GM21447 (cell line): ENCODE data around the gene HECW1.
A peak's percentile ranks its signal among the peaks of the same experiment; 100 is the strongest.
"Not testable (repeated sequence)": the region's sequence is repeated elsewhere in the genome, so short reads cannot be mapped to it uniquely, and the experiment has no call there.

ENCODE experiments used
- ATAC-seq: cut with Tn5 transposase; IDR thresholded peaks from one replicate; pipeline ENCODE4 v1.9.1; 2021; ENCODE audit not compliant: unreplicated experiment

The HECW1 gene

GRCh38 chr7:43590862-43591557 lies 478.6 kb downstream of the HECW1 start:
- peak; percentile 65 for ATAC-seq

GRCh38 chr7:43591558-43592180 lies 479.2 kb downstream of the HECW1 start:
- ATAC-seq = peak; percentile 35

- no peak for ATAC-seq
These were observed 479.9 kb downstream of the HECW1 start for GRCh38 chr7:43592326-43592725.

DNA sequence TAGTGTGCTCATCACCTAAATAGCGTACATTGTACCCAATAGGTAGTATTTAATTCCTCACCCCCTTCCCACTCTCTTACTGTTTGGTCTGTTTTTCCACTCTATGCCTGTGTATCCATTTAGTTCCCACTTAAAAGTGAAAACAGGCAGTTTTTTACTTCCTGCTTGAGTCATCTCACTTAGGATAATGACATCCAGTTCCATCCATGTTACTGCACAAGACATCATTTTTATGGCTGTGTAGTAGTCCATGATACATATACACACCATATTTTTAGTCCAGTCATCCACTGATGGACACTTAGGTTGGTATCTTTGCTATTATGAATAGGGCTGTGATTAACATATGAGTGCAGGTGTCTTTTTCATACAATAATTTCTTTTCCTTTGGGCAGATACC lies 480.6 kb downstream of the HECW1 start:
- no peak for ATAC-seq

DNA sequence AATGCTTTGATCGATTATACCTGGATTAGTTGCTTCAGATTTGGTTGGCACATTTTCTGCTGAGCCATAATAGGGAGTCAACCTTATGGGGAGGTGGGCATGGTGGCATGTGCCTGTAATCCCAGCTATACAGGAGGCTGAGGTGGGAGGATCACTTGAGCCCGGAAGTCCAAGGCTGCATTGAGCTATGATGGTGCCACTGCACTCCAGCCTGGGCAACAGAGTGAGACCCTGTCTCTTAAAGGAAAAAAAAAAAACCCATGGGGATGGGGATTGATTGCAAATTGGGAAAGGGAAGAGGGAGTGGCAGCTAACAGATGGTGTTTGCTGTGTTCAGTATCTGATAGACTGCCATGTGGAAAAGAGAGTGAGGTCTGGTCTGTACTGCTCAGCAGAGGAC lies 481.6 kb downstream of the HECW1 start:
- no peak for ATAC-seq

GRCh38 chr7:43596426-43596825 lies 484.0 kb downstream of the HECW1 start:
- ATAC-seq = not testable (repeated sequence)

DNA sequence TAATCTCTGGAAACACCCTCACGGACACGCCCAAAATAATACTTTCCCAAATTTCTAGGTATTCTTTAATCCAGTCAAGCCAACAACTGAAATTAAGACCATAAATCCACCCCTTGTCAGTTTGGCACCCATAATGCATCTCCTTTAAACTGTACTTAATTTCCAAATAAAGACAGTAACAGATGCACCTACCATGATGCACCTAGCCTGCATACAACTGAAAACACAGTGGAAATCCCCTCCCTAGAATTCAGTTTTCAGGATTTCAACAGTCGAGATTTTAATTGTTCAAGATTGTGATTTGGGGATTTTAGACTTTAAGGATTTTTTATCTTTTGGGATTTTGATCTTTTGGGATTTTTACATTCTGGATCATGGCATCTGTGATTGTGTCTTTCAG lies 487.6 kb downstream of the HECW1 start:
- ATAC-seq = no peak

DNA sequence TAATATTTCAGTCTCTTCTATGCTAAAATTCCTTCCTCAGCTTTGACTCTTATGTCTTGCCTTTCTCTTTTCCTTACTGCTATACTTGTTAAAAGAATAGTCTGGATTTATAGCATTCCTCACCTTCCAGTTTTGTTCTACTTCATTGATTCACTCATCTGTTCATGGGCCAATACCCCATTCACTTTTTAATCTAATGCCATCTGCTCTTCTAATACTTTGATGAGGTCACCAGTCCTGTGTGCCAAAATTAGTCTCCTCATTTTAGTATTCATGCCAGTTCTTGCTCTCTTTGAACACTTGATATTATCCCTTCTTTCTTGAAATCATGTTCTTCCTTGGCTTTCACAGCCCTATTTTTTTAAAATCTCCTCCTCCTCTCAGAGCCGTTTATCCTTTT lies 489.8 kb downstream of the HECW1 start:
- ATAC-seq = no peak

GRCh38 chr7:43604251-43604650 lies 491.8 kb downstream of the HECW1 start:
- ATAC-seq = no peak

DNA sequence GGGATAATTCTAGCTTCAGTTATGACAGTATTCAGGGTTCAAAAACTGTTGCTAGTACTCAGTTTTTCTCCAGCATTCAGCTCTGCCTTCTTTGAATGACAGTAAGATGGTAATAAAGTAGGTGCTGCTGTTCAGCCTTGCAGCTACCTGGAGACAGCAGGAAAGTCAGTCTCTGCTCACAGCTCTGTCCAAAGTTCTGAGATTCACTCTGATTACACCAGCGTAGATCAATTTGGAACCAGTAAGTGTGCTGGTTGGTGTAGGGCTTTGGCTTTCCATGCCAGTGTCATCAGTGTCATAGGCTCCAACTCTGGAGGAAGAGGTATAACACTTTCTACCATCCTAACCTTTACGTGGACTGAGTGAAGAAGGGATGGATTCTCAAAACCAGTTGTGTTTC lies 496.6 kb downstream of the HECW1 start:
- ATAC-seq = no peak

DNA sequence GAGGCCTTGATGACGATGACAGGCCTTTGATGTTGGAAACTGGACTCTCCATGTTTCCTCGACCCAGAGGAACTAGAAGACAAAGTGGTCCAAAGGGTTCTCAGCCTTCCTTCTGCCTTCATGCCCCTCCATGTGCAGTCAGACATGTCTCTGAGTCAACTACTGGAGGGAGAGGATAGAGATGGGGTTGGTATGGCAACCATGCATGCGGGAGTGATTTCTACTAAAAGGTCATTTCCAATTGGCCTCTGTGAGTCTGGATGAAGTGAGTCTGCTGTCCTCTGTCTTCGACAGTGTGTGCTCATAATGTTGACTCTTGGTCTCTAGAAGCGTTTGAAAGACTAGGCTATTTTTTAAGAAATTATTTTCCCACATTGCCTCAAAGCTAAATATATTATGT lies 499.7 kb downstream of the HECW1 start:
- ATAC-seq = no peak

DNA sequence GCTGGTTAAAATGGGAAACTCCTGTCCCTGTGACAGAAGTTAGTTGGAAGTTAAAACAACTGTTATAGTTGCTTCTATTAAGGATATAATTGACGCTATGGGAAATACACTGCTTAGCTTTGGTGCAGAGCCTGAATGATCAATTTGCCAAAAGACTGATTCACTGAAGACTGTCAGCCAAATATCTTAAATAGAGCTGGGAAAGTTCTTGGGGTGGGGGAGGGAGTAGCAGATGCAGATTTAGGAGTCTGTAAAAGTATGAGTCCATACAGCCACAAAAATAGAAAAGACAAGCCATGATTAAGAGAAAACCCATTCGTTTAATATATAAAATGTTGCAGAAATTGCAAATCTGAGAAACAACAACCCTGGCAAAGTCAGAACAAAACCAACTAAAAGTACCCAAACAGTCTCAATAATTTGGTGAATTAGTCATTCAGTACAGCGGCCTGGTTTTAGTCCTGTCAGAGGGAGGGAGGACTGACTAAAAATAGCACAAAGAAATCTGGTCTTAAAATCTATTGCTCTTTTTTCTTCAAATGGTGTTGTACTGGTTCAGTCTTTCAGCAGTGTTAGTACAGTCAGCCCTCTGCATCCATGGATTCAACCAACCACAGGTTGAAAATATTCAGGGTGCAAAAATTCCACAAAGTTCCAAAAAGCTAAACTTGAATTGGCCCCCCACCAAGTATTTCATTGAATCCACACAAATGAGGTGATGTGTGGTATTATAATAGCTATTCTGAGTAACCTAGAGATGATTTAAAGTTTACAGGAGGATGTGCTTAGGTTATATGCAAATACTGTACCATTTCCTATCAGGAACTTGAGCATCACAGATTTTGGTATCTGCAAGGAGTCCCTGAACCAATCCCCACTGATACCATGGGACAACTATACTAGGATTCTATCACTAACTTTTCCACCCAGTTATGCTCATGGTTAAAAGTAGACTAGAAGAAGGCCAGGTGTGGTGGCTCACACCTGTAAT lies 500.4 kb downstream of the HECW1 start:
- ATAC-seq = peak; percentile 71
